Occipital lobe (tissue), 2 donors: ENCODE measurements around the gene TBC1D22A. TPM values are rescaled to one million over a fixed set of nuclear protein-coding genes. Genes with fewer than 3 reads are reported as not detected.

ENCODE experiments used
- DNase-seq: peaks from one replicate; lab custom pipeline; 2025; lab: John Stamatoyannopoulos, UW
- total RNA-seq: library from RNA; depleted of rRNA; stranded (reverse); fragments of >200 nt; gene quantifications from one replicate; pipeline ENCODE4 v1.2.3, GENCODE V29; 2014

The TBC1D22A gene
- total RNA-seq, 1 donor from 2014 or later = 4.5 TPM

DNA sequence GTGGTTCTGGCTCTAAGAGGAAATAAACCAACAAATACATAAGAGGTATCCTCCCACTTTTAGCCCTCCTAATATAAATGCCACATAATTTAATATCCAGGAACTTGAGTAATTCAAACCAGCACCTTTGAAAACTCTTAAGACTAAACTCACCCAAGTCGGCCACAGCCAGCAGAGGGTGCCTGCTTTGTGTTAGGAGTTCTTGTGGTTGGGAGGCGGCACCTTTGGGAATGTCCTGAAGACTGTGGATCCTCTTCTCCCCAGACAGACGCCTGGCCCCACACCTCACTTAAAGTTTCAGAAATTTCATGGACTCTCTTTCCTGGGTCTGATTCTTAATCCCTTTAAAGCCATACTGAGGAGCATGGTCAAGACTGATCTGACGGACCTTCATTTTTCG lies 169.0 kb downstream of the TBC1D22A start:
- no peak for DNase-seq

GRCh38 chr22:46931881-46932280 lies 169.4 kb downstream of the TBC1D22A start:
- no peak for DNase-seq

- DNase-seq = no peak
These were observed 170.8 kb downstream of the TBC1D22A start for GRCh38 chr22:46933040-46933930.

DNA sequence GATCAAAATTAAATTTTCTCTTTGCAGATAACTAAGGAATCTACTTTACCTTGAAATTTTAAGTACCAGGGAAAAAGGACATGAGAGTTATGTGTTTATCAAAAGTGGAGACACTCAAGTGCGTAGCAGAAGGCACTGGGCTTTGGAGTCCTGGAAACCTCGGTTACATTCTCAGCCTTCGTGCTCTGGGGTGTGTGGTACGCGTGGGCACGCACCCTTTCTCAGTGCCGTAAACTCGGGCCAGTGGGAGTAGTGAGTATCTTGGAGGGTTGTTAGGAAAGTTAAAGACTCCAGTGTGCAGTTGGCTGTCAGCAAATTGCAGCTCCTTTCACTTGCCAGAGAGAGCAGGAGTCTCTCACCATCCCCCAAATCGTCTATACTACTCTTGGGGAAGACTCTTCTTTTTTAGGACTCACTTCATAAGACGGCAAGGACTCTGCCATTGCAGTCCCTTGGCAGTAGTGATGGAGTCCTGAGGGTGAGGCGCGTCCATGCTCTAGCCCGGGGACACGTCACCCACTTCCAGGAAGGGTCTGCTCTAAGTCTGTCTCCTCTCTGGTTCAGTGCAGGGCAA lies 171.8 kb downstream of the TBC1D22A start:
- no peak for DNase-seq

GRCh38 chr22:46934746-46935491 lies 172.5 kb downstream of the TBC1D22A start:
- no peak for DNase-seq

DNA sequence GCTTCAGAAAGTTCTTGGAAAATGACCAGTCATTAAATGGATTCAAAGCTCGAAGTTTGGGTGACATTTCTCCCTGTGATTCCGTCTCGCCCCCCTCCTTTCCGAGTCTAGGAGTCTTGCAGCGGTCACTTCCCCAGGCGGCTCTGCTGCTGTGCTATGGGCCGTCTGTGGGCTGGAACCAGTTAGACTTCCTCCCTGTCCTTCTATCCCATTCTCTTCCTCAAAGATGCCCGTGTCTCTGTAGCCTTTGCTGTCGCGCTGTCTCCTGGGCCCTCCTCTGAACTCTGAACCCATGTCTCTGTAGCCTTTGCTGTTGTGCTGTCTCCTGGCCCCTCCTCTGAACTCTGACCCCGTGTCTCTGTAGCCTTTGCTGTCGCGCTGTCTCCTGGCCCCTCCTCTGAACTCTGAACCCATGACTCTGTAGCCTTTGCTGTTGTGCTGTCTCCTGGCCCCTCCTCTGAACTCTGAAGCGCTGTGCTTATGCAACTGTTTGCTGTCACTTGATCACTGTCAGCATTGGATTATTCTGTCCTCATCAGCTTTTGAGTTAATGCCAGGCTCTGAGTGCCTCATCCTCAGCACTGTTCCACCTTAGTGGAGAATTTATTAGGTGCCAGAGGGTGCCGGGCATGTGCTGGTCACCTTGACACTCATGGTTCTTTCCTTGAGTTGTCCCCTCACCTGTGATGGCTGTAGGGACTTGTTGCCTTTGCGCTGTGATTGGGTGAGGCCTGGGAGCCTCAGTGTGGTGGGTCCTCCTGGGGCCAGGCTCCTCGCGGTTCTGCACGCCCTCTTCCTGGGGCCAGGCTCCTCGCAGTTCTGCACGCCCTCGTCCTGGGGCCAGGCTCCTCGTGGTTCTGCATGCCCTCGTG lies 173.3 kb downstream of the TBC1D22A start:
- DNase-seq = no peak

DNA sequence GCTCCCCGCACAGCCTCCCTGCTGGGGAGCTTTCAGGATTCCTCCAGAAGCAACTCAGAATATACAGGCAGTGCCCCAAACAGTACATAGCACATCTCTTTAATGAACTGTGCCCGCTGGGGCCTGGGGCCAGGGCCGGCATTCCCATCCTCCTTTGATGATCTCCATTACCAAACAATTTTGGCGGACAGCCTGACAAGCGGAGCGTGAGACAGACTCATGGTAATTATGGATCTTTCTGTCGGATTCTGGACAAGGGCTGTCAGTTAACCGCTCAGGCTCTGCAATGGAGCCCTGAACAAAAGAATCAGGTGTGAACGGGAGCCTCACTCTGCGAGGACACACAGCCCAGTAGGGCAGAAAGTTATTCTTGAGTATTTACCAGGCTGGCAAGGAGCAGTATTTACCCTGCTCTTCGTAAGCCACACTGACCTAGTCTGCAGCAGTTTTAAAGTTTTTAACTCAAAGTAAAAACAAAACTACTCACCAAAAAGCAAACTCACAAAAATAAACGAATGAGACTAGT lies 174.0 kb downstream of the TBC1D22A start:
- DNase-seq = no peak

GRCh38 chr22:46937185-46937584 lies 174.7 kb downstream of the TBC1D22A start:
- no peak for DNase-seq

DNA sequence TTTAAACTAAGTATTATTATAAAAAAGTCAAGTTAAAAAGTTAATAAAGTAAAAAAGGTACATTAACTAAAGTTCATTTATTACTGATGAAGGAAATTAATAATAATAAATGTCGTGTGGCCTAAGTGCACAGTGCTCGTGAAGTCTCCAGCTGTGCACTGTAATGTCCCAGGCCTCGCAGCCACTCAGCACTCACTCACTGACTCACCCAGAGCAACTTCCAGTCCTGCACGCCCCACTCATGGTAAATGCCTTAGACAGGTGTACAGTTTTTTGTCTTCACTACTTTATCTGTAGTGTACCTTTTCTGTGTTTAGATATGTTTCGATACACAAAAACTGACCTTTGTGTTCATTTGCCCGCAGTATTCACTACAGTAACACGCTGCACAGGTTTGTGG lies 175.5 kb downstream of the TBC1D22A start:
- no peak for DNase-seq

DNA sequence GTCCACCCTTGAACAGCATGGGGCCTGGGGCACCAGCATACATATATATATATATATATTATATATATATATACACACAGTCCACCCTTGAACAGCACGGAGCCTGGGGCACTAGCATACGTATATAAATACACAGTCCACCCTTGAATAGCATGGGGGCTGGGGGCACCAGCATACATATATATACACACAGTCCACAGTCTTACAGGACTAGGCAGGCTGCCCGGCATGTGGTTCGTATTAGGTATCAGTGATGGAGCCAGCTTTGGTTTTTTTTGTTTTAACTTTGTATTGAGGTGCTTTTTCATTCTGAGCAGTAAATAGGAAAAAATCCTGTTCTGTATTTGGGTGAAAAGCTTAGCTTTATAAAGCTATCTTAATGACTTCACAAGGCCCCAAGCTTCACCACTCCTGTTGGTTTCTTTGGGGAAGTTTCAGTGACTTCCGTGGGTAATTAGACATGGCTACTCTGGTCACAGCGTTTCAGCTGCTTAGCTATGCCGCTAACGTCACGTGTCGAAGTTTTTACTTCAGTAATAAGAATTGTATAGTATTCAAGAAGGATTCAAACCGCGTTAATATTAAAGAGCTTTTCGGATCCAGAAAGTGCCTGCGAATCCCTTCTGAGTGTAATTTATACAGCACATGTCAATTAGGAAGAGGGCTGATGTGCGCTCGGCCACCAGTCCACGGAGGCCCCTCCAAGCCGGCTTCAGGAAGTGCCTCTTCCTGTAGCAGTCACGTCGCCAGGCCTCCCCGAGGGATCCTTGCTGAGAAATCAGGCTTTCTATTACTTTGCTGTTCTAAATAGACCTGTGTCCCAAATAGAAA lies 179.7 kb downstream of the TBC1D22A start:
- no peak for DNase-seq

DNA sequence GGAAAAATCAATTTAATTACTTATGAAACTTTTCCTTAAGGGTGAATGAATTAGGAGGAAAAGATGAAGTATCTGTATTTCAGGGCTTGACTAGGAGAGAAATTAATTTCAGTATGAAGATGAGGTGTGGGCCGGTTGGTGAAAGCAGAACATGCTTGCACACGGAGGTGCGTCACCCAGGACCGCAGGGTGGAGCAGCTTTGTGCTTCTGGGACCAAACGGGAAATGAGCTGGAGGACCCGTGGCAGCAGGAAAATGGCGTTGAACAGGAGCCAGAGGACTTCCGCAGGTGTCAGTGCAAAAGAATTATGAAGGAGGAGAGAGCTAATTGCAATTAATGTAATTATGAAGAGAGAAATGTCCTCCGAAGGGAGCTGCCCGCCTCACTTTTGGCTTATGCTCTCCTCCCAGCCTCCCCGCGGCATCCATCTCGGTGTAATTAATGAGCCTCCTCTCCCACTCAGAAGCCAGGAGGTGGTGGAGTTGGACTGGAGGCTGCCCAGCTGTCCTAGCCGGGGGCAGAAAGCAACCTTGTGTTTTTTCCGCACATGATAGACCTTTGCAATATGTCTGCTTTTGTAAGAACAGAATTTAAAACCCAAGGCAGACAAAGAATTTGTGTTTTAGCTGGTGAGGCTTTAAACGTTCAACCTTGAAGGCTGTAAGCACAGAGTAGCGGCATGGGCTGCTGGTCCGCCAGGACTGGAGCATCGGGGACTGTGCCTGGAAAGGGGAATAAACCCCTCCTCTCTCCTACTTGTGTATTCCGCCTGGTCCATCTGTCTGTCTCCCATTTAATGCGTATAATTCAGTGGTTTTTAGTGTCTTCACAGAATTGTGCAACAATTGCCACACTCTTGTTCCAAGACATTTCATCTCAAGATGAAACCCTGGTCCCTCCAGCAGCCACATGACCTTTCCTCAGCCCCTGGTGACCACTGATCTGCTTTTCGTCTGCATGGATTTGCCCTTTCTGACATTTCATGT lies 180.6 kb downstream of the TBC1D22A start:
- no peak for DNase-seq

- no peak for DNase-seq
These were observed 183.0 kb downstream of the TBC1D22A start for GRCh38 chr22:46945481-46945880.

GRCh38 chr22:46946383-46946962 lies 184.0 kb downstream of the TBC1D22A start:
- DNase-seq = no peak

DNA sequence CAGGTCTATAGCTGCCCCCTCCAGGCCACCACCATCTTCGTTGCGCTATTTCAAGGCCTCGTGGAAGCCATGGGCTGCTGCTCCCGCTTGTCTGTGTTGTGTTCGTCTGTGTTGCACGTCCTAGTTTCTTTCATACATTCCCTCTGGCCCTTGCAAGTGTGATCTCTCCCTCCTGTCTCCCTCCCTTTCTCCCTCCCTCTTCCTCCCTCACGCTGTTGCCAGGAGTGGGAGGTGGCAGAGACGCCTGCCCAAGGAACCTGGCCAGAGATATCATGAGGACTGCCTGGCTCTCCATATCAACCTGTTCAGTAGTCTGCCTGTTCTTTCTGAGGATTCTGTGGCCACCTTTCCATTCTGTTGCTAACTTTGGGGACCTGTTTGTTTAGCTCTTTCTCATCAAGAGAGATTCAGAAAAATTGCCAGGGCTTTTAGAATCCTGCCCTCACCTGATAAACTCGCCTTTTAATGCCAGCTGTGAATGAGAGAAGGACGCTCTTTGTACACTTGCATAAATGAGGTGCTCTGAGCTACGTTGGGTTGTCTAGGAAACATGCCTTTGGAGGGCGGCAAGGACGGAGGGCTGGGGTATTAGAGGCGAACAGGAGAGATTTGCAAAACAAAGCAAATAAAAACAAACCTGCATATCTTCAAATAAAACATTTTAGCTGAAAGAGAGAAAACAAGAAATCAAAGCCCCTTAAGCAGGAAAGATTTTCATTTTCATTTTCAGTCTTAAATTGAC lies 185.2 kb downstream of the TBC1D22A start:
- no peak for DNase-seq

DNA sequence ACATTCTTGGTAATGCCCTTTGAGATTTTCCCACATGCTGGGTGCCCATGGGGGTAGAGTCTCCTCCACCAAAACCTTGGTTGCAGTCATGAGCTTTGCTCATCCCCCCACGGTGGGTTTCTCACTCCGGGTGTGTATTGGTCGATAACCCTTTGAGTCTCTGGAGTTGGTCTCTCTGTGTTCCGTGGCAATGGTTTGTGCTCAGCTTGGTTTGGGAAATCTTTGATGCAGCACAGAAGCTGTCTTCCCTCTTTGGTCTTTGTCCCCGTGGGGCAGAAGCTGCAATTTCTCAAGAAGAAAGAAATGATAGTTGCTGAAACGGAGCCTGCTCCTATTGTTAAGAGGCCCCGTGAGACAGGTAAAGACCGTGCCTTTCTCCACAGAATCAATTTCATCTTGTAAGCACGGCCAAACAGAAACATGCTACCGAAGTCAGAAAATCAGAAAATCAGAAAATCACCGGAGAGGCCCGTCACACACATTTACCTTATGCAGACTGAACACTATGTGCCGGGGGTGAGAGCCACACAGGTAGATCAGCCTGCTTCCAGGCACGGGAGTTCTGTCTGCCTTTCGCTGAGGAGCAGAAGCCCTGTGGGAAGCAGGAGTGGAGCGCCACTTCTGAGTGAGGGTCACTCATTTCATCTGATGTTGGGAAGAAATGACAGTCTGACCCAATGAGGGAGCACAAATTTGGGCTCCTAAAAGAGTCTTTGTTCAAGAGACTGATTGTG lies 186.1 kb downstream of the TBC1D22A start:
- no peak for DNase-seq

DNA sequence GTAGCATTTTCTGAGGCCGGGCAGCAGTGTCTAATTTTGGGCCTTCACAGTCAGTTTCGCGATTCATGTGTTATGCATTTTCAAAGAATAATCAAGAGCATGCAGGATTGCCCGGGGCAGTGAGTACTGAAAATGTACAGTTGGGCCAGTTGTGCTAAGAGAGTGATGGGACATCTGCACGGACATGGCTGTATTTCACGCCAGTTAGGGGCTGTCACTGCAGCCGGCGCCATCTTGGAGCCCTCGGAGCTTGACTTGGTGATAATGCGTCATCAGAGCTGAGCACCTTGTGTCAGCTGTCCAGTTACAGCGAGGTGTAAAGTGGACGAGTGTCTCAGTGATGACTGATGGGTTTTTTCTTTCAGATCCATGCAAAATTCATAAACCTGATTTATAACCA lies 188.9 kb downstream of the TBC1D22A start:
- no peak for DNase-seq

DNA sequence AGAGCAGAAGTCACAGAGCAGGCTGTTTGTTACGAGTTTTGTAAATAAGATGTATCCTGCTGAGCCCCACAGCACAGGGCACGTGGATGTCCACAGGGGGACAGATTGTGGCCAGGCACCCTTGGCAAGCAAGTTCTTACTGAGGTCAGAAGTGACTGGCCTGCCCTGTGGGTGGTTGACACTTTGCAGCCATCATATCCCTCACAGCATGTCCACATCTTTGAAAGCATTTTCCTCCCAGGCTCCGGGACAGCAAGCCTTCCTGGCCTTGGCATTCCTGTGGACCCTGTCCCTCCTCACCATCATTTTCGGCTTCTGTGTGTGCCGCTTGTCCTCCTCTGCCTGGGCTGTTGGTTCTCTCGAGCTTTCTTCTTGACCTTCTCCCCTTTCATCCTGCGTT lies 189.5 kb downstream of the TBC1D22A start:
- DNase-seq = no peak
